NCI-H510A (cell line): Measurements from ENCODE around the gene UMODL1.
"Not testable (repeated sequence)": the region's sequence is repeated elsewhere in the genome, so short reads cannot be mapped to it uniquely, and the experiment has no call there.

Source experiments
- DNase-seq: peaks from one replicate; lab custom pipeline; 2025; lab: John Stamatoyannopoulos, UW

The UMODL1 gene

GRCh38 chr21:42115136-42115683, 44.1 kb downstream of the UMODL1 start:
- no peak for DNase-seq

- not testable (repeated sequence) for DNase-seq
Observed at GRCh38 chr21:42116551-42116950, 45.4 kb downstream of the UMODL1 start.

- peak; percentile 25 for DNase-seq
Observed at GRCh38 chr21:42117229-42117966, 46.3 kb downstream of the UMODL1 start.

- DNase-seq = no peak
Observed at GRCh38 chr21:42117967-42118780, 47.1 kb downstream of the UMODL1 start.

GRCh38 chr21:42118901-42119300, 47.8 kb downstream of the UMODL1 start:
- no peak for DNase-seq

GRCh38 chr21:42120101-42120902, 49.2 kb downstream of the UMODL1 start:
- DNase-seq = peak; percentile 85

- no peak for DNase-seq
Observed at GRCh38 chr21:42120903-42121535, 49.9 kb downstream of the UMODL1 start.

GRCh38 chr21:42121794-42122193, 50.7 kb downstream of the UMODL1 start:
- DNase-seq = no peak

GRCh38 chr21:42122398-42122797, 51.3 kb downstream of the UMODL1 start:
- no peak for DNase-seq

GRCh38 chr21:42122808-42123207, 51.7 kb downstream of the UMODL1 start:
- no peak for DNase-seq

- DNase-seq = no peak
Observed at GRCh38 chr21:42123219-42123908, 52.2 kb downstream of the UMODL1 start.

DNA sequence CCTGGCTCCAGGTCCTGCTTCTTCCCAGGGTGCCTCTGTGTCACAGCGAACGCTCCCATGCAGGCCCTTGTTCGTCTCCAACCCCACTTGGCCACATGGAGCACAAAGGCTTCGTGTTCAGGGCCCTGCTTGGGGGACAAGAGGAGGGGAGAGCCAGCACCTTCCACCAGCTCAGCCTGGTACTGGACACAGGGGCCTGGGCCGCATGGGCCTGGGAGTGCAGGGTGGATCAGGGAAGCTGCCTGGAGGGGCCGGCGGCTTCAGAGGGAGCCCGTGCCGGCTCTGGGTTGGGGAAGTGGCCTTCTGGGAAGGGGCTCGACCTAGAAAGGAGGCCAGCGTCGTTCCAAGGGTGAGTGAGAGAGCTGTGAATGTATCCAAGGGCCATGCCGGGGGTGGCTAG, 53.0 kb downstream of the UMODL1 start:
- DNase-seq = no peak

GRCh38 chr21:42124826-42125570, 53.9 kb downstream of the UMODL1 start:
- DNase-seq = no peak

- DNase-seq = peak; percentile 47
Observed at GRCh38 chr21:42125571-42126544, 54.7 kb downstream of the UMODL1 start.

DNA sequence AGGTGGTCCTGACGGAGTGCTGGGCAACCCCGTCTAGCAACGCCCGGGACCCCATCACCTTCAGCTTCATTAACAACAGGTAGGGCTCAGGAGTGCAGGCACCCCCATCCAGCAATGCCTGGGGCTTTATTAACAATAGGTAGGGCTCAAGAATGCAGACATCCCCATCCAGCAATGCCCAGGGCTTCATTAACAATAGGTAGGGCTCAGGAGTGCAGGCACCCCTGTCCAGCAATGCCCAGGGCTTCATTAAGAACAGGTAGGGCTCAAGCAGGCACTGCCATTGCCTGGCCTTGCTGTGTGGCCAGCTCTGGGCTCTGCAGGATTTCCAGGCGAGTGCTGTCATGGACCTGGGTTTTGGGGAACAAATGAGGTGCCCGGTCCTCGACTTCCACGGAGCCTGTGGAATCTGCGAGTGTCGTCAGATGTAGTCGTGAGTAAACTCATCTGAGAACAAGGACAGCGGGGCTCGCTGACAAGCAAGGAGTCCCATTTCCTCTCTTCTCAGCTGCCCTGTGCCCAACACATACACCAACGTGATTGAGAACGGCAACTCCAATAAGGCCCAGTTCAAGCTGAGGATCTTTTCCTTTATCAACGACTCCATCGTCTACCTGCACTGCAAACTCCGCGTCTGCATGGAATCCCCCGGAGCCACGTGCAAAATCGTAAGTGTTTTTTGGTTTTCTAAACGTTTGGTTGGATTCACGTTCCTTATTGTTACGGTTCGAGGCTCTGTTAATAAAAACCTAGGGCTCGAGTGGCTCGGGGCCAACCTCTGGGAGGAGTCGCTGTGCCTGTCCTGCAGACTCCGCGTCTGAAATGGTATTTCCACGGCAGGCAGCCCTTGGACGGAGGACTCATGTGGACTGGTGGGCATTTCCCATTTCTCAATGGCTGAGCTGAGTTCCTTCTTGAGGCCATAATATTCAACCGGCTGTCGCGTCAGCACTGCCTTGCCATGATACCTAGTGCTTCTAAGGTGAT, 56.3 kb downstream of the UMODL1 start:
- DNase-seq = no peak

GRCh38 chr21:42129300-42130266, 58.5 kb downstream of the UMODL1 start:
- DNase-seq = no peak

GRCh38 chr21:42130441-42130840, 59.3 kb downstream of the UMODL1 start:
- DNase-seq = no peak
